ENCODE results near the gene CDKN1B.

- TF ChIP-seq CTCF (IDR thresholded peaks at IDR 0.05; ENCODE audit: poor library complexity) = no peak
- TF ChIP-seq EZH2phosphoT487 (IDR thresholded peaks at IDR 0.05; ENCODE audit: low read depth, severe bottlenecking, unreplicated experiment) = no peak
- no peak for TF ChIP-seq EZH2 (IDR thresholded peaks at IDR 0.05; ENCODE audit: borderline replicate concordance)
These were observed 43.9 kb upstream of the CDKN1B start for GRCh38 chr12:12673296-12673695.
